WI38 (cell line): ENCODE results near the gene TESK2.
"Not testable (repeated sequence)": the region's sequence is repeated elsewhere in the genome, so short reads cannot be mapped to it uniquely, and the experiment has no call there.

ENCODE experiments used
- H3K4me3 ChIP-seq: 2 replicates; pipeline ENCODE4 v1.5.1; 2011; ENCODE audit warnings: low read depth, mild to moderate bottlenecking, control low read depth, low read length
- CTCF ChIP-seq: IDR thresholded peaks from 2 replicates; pipeline ENCODE4 v1.5.1; 2012; ENCODE audit warnings: low read depth, mild to moderate bottlenecking, control low read depth, low read length

TESK2 gene

GRCh38 chr1:45477646-45478045, 13.3 kb downstream of the TESK2 start:
- H3K4me3 ChIP-seq: no peak overlapping the region
- no peak for TF ChIP-seq CTCF

GRCh38 chr1:45474194-45474593, 16.8 kb downstream of the TESK2 start:
- not testable (repeated sequence) for H3K4me3 ChIP-seq

GRCh38 chr1:45473302-45473701, 17.7 kb downstream of the TESK2 start:
- TF ChIP-seq CTCF: no peak

GRCh38 chr1:45470306-45470798, 20.6 kb downstream of the TESK2 start:
- TF ChIP-seq CTCF: no peak
- no peak overlapping the region for H3K4me3 ChIP-seq

More at GRCh38 chr1:45473302-45473701, 17.7 kb downstream of the TESK2 start:
- H3K4me3 ChIP-seq: no peak overlapping the region

GRCh38 chr1:45467353-45467752, 23.6 kb downstream of the TESK2 start:
- H3K4me3 ChIP-seq: not testable (repeated sequence)

- H3K4me3 ChIP-seq: no peak overlapping the region
- no peak for TF ChIP-seq CTCF
These were observed 25.7 kb downstream of the TESK2 start for GRCh38 chr1:45465277-45465676.

GRCh38 chr1:45458894-45459293, 32.1 kb downstream of the TESK2 start:
- TF ChIP-seq CTCF: no peak

GRCh38 chr1:45456531-45456930, 34.4 kb downstream of the TESK2 start:
- TF ChIP-seq CTCF: no peak

More at GRCh38 chr1:45458894-45459293, 32.1 kb downstream of the TESK2 start:
- no peak overlapping the region for H3K4me3 ChIP-seq

GRCh38 chr1:45455162-45455561, 35.8 kb downstream of the TESK2 start:
- TF ChIP-seq CTCF: no peak
- H3K4me3 ChIP-seq: no peak overlapping the region

More at GRCh38 chr1:45456531-45456930, 34.4 kb downstream of the TESK2 start:
- no peak overlapping the region for H3K4me3 ChIP-seq
